Activated naive CD8-positive, alpha-beta T cell treated with anti-CD3 and anti-CD28 coated beads, Interleukin-2, amount 50 U/mL, for 16 hours (primary cell): ENCODE results near the gene TMEM212.

Source experiments
- DNase-seq: peaks from one replicate; pipeline ENCODE4 v3.0.0-alpha.2; 2020; ENCODE audit warnings: low read depth, low spot score

TMEM212 gene

GRCh38 chr3:171842864-171843518 is at the start of gene TMEM212:
TSS of gene TMEM212 (plus strand) at chr3:171843349. CDS start at chr3:171843384, 35 bp downstream.
- DNase-seq: no peak

DNA sequence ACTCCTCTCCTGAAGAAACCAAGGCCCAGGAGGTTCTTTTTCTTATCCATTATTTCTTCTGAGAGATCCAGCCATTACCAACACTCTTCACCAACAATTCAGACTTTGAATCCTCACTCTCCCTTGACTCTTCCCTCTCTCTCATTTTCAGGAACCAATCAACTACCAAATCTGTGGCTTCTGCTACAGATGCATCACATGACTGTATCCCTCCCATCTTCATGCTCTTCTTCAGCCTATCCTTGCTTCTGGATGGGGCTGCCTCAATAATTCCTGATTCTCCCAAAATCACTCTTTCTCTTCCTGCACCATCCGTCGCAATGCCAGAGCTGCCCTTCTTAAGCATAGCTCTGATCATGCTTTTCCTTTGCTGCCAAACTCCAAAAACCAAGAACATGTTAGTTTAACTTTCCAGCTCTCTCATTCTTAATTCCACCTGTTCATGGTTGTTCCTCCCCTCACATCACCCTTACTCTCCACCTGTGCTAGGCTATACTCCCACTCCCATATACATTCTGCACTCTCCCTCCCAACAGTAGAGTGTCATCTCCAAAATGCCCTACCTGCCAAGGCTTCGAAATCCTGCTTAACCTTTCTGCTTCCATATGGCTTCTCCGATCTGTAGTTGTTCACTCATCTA is 46.4 kb upstream of the TMEM212 start:
- no peak for DNase-seq

DNA sequence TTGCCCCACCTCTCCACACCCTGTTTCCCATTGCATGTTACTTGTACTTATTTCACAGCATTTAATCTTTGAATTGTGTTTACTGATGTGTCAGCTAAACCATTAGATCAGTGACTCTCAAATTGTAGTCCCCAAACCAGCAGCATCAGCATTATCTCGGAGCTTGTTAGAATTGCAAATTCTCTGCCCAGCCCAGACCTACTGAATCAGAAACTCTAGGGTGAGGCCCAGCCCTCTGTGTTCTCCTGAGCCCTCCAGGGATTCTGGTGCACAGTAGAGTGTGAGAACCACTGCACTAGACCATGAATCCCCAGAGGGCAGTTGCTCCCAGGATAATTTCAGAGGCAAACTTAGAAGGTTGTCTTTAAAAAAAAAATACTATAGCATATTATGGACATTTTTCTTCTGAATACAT is 45.9 kb upstream of the TMEM212 start:
- no peak for DNase-seq

DNA sequence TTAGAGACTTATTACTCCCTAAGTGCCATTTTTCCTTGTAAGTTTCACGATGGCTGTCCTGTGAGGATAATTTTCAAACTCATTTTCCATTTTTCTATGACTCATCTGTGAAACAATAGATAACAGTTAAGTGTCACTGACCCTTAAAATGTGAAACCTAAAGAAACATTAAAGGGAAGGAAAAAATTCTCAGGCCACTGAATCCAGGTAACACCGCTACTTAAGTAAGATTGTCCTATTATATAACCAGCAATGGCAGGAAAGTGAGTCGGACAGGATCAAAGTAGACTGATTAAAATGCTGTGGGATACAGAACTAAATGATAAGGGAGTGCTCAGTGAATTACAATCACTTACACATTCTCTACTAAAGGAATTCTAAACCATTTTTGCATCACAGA is 45.3 kb upstream of the TMEM212 start:
- DNase-seq: no peak

DNA sequence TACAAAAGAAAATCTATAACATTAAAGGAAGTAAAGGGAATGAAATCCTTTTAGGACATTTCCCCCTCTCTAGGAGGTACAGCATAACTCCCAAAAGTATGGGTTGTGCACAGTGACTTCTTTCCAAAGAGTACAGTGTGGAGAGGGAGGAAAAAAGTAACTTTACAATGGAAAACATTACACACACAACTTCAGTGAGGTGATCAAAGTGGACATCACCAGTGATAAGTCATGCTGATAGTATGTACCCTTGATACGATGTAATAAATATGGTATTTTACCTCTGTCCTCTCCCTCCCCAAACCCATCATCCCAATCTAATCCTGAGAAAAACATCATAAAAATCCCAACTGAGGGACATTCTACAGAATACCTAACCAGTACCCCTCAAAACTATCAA is 43.6 kb upstream of the TMEM212 start:
- DNase-seq: no peak

DNA sequence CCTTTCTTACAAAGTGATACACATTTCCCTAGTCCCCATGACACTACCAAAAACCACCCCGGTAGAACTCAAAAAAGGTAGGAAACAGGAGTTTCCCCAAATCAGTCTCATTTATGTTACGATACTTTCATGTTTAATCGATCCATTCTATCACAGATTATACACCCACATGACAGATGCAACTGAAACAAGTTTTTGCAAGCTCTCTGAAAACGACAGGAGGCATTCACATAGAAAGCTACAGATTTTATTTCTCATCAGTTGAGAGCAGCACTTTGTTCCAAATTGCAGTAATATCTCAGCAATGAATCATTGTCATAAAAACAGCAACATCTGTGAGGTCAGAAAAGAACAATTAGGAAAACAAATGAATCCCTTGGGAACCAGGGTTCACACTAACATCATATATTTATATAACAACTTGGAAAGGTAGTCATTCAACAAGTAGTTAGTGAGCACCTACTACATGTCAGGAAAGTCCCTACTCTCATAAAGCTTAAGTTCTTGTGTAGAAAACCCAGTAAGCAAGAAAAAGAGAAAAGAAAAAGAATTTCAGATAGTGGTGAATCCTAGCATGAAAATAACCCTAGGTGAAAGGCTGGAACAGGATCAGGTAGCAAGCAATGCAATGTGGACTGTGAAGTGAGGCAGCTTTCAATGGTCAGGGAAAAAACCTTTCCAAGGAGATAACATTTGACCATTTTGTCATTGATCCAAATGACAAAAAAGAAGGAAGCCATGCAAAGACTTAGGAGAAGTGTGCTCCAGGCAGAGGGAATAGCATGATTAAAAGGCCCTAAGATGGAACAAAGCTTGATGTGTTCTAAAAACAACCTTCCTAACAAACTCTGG is 41.2 kb upstream of the TMEM212 start:
- no peak for DNase-seq

GRCh38 chr3:171802590-171802956 is 40.6 kb upstream of the TMEM212 start:
- DNase-seq: no peak

DNA sequence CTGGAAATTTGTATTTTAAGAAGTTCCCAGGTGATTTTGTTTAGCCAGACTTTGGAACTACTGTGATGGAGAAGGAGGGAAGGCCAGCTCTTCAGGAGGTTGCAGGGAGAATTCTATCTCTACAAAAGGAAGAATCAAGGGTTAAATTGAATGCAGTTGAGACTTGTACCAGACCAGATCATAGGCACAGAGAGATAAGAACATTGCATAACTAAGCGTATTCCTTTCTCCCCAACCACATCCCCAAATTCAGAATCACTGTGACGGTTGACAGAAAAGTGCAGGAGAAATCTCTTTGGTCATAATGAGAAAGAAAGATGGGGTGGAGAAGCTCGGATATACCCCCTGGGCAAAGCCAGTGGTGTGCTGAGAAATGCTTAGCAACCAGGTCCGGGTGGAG is 40.1 kb upstream of the TMEM212 start:
- no peak for DNase-seq

DNA sequence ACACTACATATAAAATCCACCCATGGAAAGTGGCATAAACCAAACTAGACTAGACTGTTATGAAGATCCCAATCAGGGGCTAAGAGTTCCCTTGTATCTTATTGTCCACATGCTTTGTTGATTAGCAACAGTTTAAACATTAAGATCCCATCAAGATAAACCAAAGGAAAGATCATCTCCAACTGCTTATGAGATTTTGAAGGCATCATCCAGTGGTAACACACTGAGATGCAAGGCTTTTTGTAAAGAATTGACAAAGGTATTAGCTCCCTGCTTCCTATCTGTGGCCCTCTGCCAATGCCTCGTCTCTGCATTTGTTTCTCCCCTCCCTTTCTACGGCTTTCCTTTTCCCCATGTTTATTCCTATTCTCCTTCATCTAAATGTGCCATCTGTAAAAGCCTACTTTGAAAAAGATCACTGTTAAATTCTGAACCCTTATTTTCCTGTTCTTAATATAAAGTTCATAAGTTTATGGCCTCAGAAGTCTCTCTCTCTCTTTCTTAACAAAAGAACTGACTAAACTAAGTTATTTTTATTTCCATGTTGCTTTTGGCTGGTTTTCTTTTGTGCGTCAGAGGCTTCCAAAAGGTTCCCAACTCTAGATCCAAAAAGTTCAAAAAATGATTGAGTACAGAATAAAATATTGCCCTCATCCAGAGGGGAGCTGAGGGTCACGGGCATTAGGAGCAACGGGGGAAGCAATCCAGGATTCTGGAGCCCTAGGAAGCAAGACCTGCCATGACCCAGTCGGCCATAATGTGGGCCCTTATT is 38.3 kb upstream of the TMEM212 start:
- no peak for DNase-seq

- no peak for DNase-seq
Observed at GRCh38 chr3:171805687-171806086, 37.5 kb upstream of the TMEM212 start.

- no peak for DNase-seq
Observed at GRCh38 chr3:171806200-171807128, 36.7 kb upstream of the TMEM212 start.

DNA sequence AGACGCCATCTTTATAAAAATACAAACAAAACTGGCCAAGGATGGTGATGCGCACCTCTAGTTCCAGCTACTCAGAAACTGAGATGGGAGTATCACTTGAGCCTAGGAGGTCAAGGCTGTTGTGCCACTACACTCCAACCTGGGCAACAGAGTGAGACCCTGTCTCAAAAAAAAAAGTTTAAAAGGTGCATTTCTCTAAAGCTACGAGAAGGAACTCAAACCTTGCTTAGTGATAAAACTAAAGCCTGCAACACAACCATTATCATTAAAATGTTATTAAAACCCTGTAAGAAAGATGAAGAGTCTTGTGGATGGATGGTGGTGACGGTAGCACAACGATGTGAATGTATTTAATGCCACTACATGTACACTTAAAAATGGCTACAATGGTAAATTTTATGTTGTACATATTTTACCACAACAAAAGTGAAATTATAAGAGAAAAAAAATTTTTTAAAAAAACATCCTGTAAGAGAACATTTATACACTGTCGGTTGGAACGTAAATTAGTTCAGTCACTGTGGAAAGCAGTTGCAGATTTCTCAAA is 35.9 kb upstream of the TMEM212 start:
- DNase-seq: no peak

DNA sequence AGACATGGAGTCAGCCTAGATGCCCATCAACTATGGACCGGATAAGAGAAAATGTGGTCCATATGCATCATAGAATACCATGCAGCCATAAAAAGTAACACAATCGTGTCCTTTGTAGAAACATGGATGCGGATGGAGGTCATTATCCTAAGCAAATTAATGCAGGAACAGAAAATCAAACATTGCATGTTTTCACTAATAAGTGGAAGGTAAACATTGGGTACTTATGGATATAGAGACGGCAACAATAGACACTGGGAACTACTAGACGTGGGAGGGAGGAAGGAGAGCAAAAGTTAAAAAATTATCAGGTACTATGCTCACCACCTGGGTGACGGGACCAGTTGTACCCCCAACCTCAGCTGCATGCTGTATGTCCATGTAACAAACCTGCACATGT is 35.3 kb upstream of the TMEM212 start:
- no peak for DNase-seq

DNA sequence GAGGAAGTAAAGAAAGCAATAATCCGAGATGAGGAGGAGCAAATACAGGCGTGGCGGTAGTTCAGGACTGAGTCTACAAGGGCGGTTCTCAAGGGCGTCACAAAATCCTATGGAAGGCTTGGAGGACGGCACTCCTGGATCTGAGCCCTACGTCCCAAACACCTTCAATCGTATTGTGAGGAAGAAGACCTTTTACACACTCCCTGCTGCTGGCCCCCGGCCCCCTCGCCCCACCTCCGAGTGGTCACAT is 33.6 kb upstream of the TMEM212 start:
- no peak for DNase-seq

DNA sequence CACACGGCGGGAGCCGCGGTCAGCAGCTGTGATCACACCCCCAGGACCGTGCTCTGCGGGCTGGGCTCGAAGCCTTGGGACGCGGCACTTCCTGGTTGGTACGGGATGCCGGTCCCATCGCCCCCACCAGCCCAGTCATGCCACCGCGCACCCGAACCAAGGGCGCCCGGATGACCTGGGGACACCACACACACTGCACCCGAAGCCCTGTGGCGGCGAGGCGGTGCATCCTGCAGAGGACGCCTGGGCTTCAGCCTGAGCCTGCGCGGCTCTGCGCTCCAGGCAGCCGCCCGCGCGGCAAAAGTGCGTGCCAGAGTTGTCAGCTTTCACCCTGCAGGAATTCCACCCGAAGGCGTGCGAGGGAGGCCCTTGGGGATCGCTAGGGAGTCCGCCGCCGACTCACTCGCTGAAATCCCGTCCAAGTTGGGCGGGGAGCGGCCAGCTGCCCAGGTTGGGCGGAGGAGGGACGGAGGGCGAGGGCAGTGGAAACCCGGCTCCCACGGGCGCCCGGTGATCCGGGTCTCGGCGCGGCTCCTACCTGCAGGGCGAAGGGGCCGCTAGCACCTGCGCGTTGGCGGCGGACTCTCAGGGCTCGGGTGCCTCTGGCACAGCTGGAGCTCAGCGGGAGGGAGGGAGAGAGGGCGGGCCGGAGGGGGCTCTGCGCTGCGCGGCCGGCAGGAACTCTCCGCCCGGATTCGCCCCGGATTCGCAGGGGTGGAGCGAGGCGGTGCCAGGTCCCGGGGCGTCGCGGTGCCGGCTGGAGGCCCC is 33.1 kb upstream of the TMEM212 start, which contains the start of gene PLD1:
TSS of gene PLD1 (minus strand) at position 623 of the 768 bp plus-strand sequence. CDS start 72,432 bp downstream, outside the sequence.
- no peak for DNase-seq

DNA sequence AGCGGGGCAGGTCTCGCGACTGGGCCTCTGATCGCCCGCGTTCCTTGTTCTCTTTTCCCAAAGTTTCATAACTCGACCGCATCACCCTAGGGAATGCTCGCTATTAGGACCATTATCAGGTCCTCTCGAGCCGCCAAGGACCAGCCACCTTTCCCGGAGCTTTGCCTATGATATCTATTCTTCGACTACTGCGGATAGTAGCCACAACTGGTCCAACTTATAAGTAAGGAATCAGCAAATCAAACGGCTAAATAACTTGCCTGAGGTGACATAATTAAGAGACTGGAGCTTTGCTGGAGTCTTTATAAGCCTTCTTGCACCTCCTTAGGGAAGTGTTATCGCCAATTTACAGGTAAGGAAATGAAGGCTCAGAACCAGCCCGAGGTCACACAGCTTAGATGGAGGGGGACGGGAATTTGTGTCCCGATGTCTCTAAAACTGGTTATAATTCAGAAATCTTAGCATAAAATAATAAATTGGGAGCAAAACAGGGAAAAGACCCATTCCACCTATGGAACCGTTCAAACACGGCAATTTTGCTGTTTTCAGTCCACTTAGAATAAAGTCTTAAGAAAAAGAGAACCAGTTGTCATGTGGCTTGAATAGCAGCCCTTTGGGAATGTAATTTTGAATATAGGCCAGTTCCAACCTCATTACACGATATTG is 32.4 kb upstream of the TMEM212 start:
- DNase-seq: no peak

- DNase-seq: no peak
Observed at GRCh38 chr3:171811295-171811912, 31.7 kb upstream of the TMEM212 start.

DNA sequence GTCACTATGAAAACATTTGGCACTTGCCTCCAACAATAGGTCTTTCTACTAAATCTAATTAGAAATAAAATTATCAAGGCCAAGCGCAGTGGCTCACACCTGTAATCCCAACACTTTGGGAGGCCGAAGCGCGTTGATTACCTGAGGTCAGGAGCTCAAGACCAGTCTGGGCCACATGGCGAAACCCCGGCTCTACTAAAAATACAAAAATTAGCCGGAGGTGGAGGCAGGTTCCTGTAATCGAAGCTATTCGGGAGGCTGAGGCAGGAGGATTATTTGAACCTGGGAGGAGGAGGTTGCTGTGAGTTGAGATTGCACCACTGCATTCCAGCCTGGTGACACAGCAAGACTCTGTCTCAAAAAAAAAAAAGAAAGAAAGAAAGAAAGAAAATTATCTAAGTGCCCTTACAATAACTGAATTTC is 31.2 kb upstream of the TMEM212 start:
- DNase-seq: no peak

DNA sequence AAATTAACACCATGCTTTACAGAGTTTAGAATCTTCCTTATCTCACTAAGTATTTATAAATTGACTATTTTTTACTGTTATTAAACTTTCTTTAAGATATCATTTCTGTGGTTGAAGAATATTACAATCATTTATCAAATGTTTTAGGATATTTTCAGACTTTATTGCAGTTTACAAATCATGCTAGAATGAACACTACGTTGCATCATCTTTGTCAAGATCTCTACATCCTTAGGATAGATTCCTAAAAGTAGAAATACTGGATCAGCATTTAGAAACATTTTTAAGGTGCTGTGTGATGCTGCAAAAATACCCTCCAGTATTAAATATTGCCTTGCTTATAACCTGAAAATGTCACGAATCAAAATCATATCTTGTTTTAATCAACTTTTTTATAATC is 30.3 kb upstream of the TMEM212 start:
- no peak for DNase-seq
